ENCODE results near the gene RAB27A.
"Not testable (repeated sequence)": the region's sequence is repeated elsewhere in the genome, so short reads cannot be mapped to it uniquely, and the experiment has no call there.

RAB27A gene

GRCh38 chr15:55281517-55282228 is 7.9 kb downstream of the RAB27A start:
- DNase-seq, result no peak

- not testable (repeated sequence) for DNase-seq
These were observed 9.0 kb downstream of the RAB27A start for GRCh38 chr15:55280589-55280988.

GRCh38 chr15:55279746-55280351 is 9.8 kb downstream of the RAB27A start:
- DNase-seq, result no peak

- no peak for DNase-seq
These were observed 10.4 kb downstream of the RAB27A start for GRCh38 chr15:55279100-55279745.

GRCh38 chr15:55277715-55278114 is 11.9 kb downstream of the RAB27A start:
- no peak for DNase-seq

- DNase-seq, result no peak
These were observed 12.5 kb downstream of the RAB27A start for GRCh38 chr15:55277116-55277564.

- DNase-seq, result no peak
These were observed 13.3 kb downstream of the RAB27A start for GRCh38 chr15:55276324-55276723.

- no peak for DNase-seq
These were observed 19.3 kb downstream of the RAB27A start for GRCh38 chr15:55270291-55270690.

- no peak for DNase-seq
These were observed 21.4 kb downstream of the RAB27A start for GRCh38 chr15:55268176-55268695.

- DNase-seq, result no peak
These were observed 22.0 kb downstream of the RAB27A start for GRCh38 chr15:55267401-55268175.

GRCh38 chr15:55266547-55266946 is 23.1 kb downstream of the RAB27A start:
- DNase-seq, result no peak

GRCh38 chr15:55260562-55261131 is 29.0 kb downstream of the RAB27A start:
- no peak for DNase-seq

- no peak for DNase-seq
These were observed 31.7 kb downstream of the RAB27A start for GRCh38 chr15:55257938-55258337.

GRCh38 chr15:55257012-55257670 is 32.5 kb downstream of the RAB27A start:
- no peak for DNase-seq

- no peak for DNase-seq
These were observed 33.2 kb downstream of the RAB27A start for GRCh38 chr15:55256281-55257011.

GRCh38 chr15:55255714-55256113 is 33.9 kb downstream of the RAB27A start:
- DNase-seq, result no peak

GRCh38 chr15:55254916-55255679 is 34.5 kb downstream of the RAB27A start:
- DNase-seq, result no peak

- no peak for DNase-seq
These were observed 36.0 kb downstream of the RAB27A start for GRCh38 chr15:55253580-55253979.

GRCh38 chr15:55252201-55252600 is 37.4 kb downstream of the RAB27A start:
- not testable (repeated sequence) for DNase-seq

GRCh38 chr15:55250941-55251340 is 38.7 kb downstream of the RAB27A start:
- no peak for DNase-seq

GRCh38 chr15:55250392-55250791 is 39.2 kb downstream of the RAB27A start:
- DNase-seq, result no peak

Data from cerebellar nuclear complex (tissue), 1 donor.